Keratinocyte (primary cell): Measurements from ENCODE around the gene UGGT2.

Source experiments
- EZH2 ChIP-seq: IDR thresholded peaks from one replicate; pipeline ENCODE4 v1.6.1; 2012; ENCODE audit warnings: inconsistent platforms, mild to moderate bottlenecking, low read length, moderate library complexity
- TF ChIP-seq, protein P1 (sequence below), 3 experiments: IDR thresholded peaks in 1 of 3; conservative IDR thresholded peaks in 1 of 3; optimal IDR thresholded peaks in 1 of 3; 2 replicates in 2 of 3; 3 replicates in 1 of 3; pipeline versions ENCODE3 to v1.5.1; 2011; ENCODE audit warnings: low read length in 3 of 3, mild to moderate bottlenecking in 3 of 3, moderate library complexity in 2 of 3, control low read depth in 1 of 3, inconsistent platforms in 1 of 3; ENCODE audit not compliant: insufficient read depth in 2 of 3; ENCODE audit errors: extremely low read depth in 1 of 3

DNA sequence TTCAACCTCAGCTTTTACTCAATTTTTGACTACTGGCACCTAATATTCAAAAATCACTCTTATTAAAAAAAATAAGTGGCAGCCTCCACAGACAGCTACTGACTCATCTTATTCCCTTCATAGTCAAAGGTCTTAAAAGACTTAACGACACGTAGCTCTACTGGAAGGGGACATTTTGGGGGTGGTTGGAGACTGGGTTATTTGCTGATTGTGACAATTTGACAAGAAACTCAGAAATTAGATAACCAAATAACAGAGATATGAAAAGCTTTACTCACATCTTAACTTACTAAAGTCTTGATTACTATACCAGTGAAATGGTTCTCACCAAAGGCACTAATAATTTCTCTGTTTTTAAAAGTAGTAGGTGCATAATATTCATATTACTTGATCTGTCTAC is 25.7 kb downstream of the UGGT2 start:
- TF ChIP-seq, protein P1, sequence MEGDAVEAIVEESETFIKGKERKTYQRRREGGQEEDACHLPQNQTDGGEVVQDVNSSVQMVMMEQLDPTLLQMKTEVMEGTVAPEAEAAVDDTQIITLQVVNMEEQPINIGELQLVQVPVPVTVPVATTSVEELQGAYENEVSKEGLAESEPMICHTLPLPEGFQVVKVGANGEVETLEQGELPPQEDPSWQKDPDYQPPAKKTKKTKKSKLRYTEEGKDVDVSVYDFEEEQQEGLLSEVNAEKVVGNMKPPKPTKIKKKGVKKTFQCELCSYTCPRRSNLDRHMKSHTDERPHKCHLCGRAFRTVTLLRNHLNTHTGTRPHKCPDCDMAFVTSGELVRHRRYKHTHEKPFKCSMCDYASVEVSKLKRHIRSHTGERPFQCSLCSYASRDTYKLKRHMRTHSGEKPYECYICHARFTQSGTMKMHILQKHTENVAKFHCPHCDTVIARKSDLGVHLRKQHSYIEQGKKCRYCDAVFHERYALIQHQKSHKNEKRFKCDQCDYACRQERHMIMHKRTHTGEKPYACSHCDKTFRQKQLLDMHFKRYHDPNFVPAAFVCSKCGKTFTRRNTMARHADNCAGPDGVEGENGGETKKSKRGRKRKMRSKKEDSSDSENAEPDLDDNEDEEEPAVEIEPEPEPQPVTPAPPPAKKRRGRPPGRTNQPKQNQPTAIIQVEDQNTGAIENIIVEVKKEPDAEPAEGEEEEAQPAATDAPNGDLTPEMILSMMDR (optimal IDR thresholded peaks at IDR 0.05 in 1 of 3, IDR thresholded peaks at IDR 0.05 in 1 of 3, conservative IDR thresholded peaks at IDR 0.05 in 1 of 3; ENCODE audit: extremely low read depth in 1 of 3, insufficient read depth in 2 of 3, low read length in 3 of 3): no peak
- no peak for TF ChIP-seq EZH2
